Measurements from ENCODE around the gene TMEM236.
"Not testable (repeated sequence)": the region's sequence is repeated elsewhere in the genome, so short reads cannot be mapped to it uniquely, and the experiment has no call there.

Gene TMEM236

GRCh38 chr10:17751781-17752445, at the start of gene TMEM236:
TSS of gene TMEM236 (plus strand) at chr10:17752201. CDS start at chr10:17752296, 95 bp downstream.
- no peak for DNase-seq
- Mint-ChIP-seq H3K36me3 (no peaks in the 10 kb centered on the region), H3K27me3 (no peaks in the 10 kb centered on the region), H3K27ac (no peak within 1 kb of the TSS), H3K9me3 (no peaks in the 10 kb centered on the region), H3K4me1 (peaks cover 8 to 13% of the 10 kb centered on the region in 2 donors), H3K4me3 (no peak within 1 kb of the TSS)
- no peak for ATAC-seq (replicated peaks)

GRCh38 chr10:17703706-17704105, 48.3 kb upstream of the TMEM236 start:
- H3K27me3 Mint-ChIP-seq, result no peaks in the 10 kb centered on the region
- no peak overlapping the region for H3K27ac Mint-ChIP-seq
- ATAC-seq (replicated peaks) (no peak), DNase-seq (no peak)
- no peaks in the 10 kb centered on the region for H3K9me3 Mint-ChIP-seq
- no peaks in the 10 kb centered on the region for H3K4me1 Mint-ChIP-seq
- H3K36me3 Mint-ChIP-seq, result peaks cover 15 to 22% of the 10 kb centered on the region in 2 donors
- no peak overlapping the region for H3K4me3 Mint-ChIP-seq

- Mint-ChIP-seq H3K9me3 (no peaks in the 10 kb centered on the region), H3K27ac (no peak overlapping the region), H3K36me3 (peaks cover 28 to 49% of the 10 kb centered on the region in 2 donors), H3K27me3 (no peaks in the 10 kb centered on the region), H3K4me1 (no peaks in the 10 kb centered on the region), H3K4me3 (no peak overlapping the region)
- DNase-seq (no peak), ATAC-seq (replicated peaks) (no peak)
Measured at GRCh38 chr10:17708821-17709220, 43.2 kb upstream of the TMEM236 start.

GRCh38 chr10:17709492-17709891, 42.5 kb upstream of the TMEM236 start:
- ATAC-seq (replicated peaks) (no peak), DNase-seq (no peak)
- no peaks in the 10 kb centered on the region for H3K4me1 Mint-ChIP-seq
- no peaks in the 10 kb centered on the region for H3K27me3 Mint-ChIP-seq
- peaks cover 34 to 51% of the 10 kb centered on the region in 2 donors for H3K36me3 Mint-ChIP-seq
- H3K27ac Mint-ChIP-seq, result no peak overlapping the region
- H3K4me3 Mint-ChIP-seq, result no peak overlapping the region
- no peaks in the 10 kb centered on the region for H3K9me3 Mint-ChIP-seq

- DNase-seq (no peak), ATAC-seq (replicated peaks) (no peak)
- H3K27ac Mint-ChIP-seq, result no peak overlapping the region
- H3K36me3 Mint-ChIP-seq, result peaks cover 38 to 54% of the 10 kb centered on the region in 2 donors
- H3K4me1 Mint-ChIP-seq, result no peaks in the 10 kb centered on the region
- H3K27me3 Mint-ChIP-seq, result no peaks in the 10 kb centered on the region
- H3K9me3 Mint-ChIP-seq, result no peaks in the 10 kb centered on the region
- H3K4me3 Mint-ChIP-seq, result no peak overlapping the region
Measured at GRCh38 chr10:17710181-17710580, 41.8 kb upstream of the TMEM236 start.

GRCh38 chr10:17712053-17712452, 39.9 kb upstream of the TMEM236 start:
- Mint-ChIP-seq H3K4me1 (no peaks in the 10 kb centered on the region), H3K9me3 (no peaks in the 10 kb centered on the region), H3K27me3 (no peaks in the 10 kb centered on the region), H3K4me3 (no peak overlapping the region), H3K36me3 (peaks cover 44 to 58% of the 10 kb centered on the region in 2 donors), H3K27ac (no peak overlapping the region)
- ATAC-seq (replicated peaks), result no peak
- DNase-seq, result no peak

GRCh38 chr10:17712717-17713471, 39.1 kb upstream of the TMEM236 start:
- H3K4me1 Mint-ChIP-seq, result no peaks in the 10 kb centered on the region
- no peak for ATAC-seq (replicated peaks)
- H3K27ac Mint-ChIP-seq, result peak overlapping the region; percentile 52
- no peak for DNase-seq
- no peak overlapping the region for H3K4me3 Mint-ChIP-seq
- peaks cover 49 to 61% of the 10 kb centered on the region in 2 donors for H3K36me3 Mint-ChIP-seq
- H3K9me3 Mint-ChIP-seq, result no peaks in the 10 kb centered on the region
- no peaks in the 10 kb centered on the region for H3K27me3 Mint-ChIP-seq

- ATAC-seq (replicated peaks), result no peak
- peaks cover 50 to 67% of the 10 kb centered on the region in 2 donors for H3K36me3 Mint-ChIP-seq
Measured at GRCh38 chr10:17713758-17714157, 38.2 kb upstream of the TMEM236 start.

GRCh38 chr10:17716161-17716560, 35.8 kb upstream of the TMEM236 start:
- Mint-ChIP-seq H3K9me3 (peaks cover 0 to 4% of the 10 kb centered on the region in 2 donors), H3K27me3 (no peaks in the 10 kb centered on the region), H3K27ac (no peak overlapping the region), H3K36me3 (peaks cover 49 to 63% of the 10 kb centered on the region in 2 donors), H3K4me1 (peaks cover 0 to 5% of the 10 kb centered on the region in 2 donors), H3K4me3 (no peak overlapping the region)
- no peak for DNase-seq
- ATAC-seq (replicated peaks), result no peak

More at GRCh38 chr10:17713758-17714157, 38.2 kb upstream of the TMEM236 start:
- no peak for DNase-seq
- Mint-ChIP-seq H3K9me3 (no peaks in the 10 kb centered on the region), H3K27ac (no peak overlapping the region), H3K4me3 (no peak overlapping the region), H3K4me1 (no peaks in the 10 kb centered on the region), H3K27me3 (no peaks in the 10 kb centered on the region)

GRCh38 chr10:17722317-17723014, 29.5 kb upstream of the TMEM236 start:
- not testable (repeated sequence) for H3K4me1 Mint-ChIP-seq; H3K4me3 Mint-ChIP-seq; H3K27ac Mint-ChIP-seq; ATAC-seq (replicated peaks); H3K27me3 Mint-ChIP-seq; H3K9me3 Mint-ChIP-seq; DNase-seq
- peaks cover 35 to 44% of the 10 kb centered on the region in 2 donors for H3K36me3 Mint-ChIP-seq

- Mint-ChIP-seq H3K9me3 (peaks cover 0 to 5% of the 10 kb centered on the region in 2 donors), H3K36me3 (peaks cover 19 to 22% of the 10 kb centered on the region in 2 donors), H3K4me3 (no peak overlapping the region), H3K4me1 (no peaks in the 10 kb centered on the region), H3K27ac (no peak overlapping the region), H3K27me3 (no peaks in the 10 kb centered on the region)
- DNase-seq, result no peak
- no peak for ATAC-seq (replicated peaks)
Measured at GRCh38 chr10:17725703-17726102, 26.3 kb upstream of the TMEM236 start.

- ATAC-seq (replicated peaks), result no peak
- H3K4me1 Mint-ChIP-seq, result no peaks in the 10 kb centered on the region
- H3K9me3 Mint-ChIP-seq, result no peaks in the 10 kb centered on the region
- DNase-seq, result no peak
- no peaks in the 10 kb centered on the region for H3K27me3 Mint-ChIP-seq
- no peak overlapping the region for H3K4me3 Mint-ChIP-seq
- H3K27ac Mint-ChIP-seq, result no peak overlapping the region
- no peaks in the 10 kb centered on the region for H3K36me3 Mint-ChIP-seq
Measured at GRCh38 chr10:17729630-17730029, 22.4 kb upstream of the TMEM236 start.

GRCh38 chr10:17730667-17731066, 21.3 kb upstream of the TMEM236 start:
- Mint-ChIP-seq H3K4me3 (no peak overlapping the region), H3K36me3 (no peaks in the 10 kb centered on the region)

GRCh38 chr10:17731331-17732020, 20.5 kb upstream of the TMEM236 start:
- Mint-ChIP-seq H3K36me3 (no peaks in the 10 kb centered on the region), H3K4me1 (no peaks in the 10 kb centered on the region), H3K9me3 (no peaks in the 10 kb centered on the region), H3K27ac (peak overlapping the region; percentile 60), H3K27me3 (no peaks in the 10 kb centered on the region), H3K4me3 (no peak overlapping the region)
- no peak for DNase-seq
- ATAC-seq (replicated peaks), result no peak

More at GRCh38 chr10:17730667-17731066, 21.3 kb upstream of the TMEM236 start:
- Mint-ChIP-seq H3K4me1 (no peaks in the 10 kb centered on the region), H3K27ac (no peak overlapping the region), H3K9me3 (no peaks in the 10 kb centered on the region), H3K27me3 (no peaks in the 10 kb centered on the region)
- DNase-seq (no peak), ATAC-seq (replicated peaks) (no peak)

All from stimulated activated naive B cell treated with anti-CD40 and anti-IgM and Interleukin-4, amounts not matched to agents 10 μg/mL and 1 μg/mL and 100 μg/mL, for 72 hours (primary cell).